Measurements from ENCODE around the gene ENTPD7.
"Not testable (repeated sequence)": the region's sequence is repeated elsewhere in the genome, so short reads cannot be mapped to it uniquely, and the experiment has no call there.

The ENTPD7 gene

DNA sequence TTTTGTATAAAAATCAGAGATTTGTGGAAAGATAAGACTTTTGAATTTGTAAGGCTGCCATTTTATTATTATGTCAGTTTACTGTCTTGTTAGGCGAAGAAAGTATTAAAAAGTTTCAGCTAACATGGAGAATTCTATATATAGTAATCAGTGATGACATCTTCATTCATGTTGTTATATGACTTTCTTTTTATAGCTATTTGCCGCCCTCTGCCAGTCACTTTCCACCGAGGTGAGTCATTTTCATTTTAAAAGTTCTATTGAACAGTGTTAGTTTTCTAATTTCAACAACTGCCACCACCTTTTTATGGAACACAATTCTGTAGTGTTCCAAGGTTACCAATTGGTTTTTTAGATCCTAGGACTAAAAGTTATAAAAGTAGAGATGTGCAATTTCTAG is 84.5 kb downstream of the ENTPD7 start:
- TF ChIP-seq, protein P1, sequence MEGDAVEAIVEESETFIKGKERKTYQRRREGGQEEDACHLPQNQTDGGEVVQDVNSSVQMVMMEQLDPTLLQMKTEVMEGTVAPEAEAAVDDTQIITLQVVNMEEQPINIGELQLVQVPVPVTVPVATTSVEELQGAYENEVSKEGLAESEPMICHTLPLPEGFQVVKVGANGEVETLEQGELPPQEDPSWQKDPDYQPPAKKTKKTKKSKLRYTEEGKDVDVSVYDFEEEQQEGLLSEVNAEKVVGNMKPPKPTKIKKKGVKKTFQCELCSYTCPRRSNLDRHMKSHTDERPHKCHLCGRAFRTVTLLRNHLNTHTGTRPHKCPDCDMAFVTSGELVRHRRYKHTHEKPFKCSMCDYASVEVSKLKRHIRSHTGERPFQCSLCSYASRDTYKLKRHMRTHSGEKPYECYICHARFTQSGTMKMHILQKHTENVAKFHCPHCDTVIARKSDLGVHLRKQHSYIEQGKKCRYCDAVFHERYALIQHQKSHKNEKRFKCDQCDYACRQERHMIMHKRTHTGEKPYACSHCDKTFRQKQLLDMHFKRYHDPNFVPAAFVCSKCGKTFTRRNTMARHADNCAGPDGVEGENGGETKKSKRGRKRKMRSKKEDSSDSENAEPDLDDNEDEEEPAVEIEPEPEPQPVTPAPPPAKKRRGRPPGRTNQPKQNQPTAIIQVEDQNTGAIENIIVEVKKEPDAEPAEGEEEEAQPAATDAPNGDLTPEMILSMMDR (IDR thresholded peaks at IDR 0.05; ENCODE audit: low read depth, low read length): no peak
- no peak overlapping the region for H3K4me3 ChIP-seq (ENCODE audit: low read depth, low read length)

DNA sequence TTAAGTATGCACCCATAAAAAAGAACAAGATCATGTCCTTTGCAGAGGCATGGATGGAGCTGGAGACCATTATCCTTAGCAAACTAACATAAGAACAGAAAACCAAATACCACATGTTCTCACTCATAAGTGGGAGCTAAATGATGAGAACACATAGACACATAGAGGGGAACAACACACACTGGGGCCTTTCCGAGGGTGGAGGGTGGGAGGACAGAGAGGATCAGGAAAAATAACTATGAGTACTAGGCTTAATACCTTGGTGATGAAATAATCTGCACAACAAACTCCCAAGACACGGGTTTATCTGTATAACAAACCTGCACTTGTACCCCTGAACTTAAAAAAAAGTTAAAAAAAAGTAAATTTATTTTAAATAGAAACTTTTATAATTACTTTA is 86.9 kb downstream of the ENTPD7 start:
- H3K4me3 ChIP-seq (ENCODE audit: low read depth, low read length): not testable (repeated sequence)

DNA sequence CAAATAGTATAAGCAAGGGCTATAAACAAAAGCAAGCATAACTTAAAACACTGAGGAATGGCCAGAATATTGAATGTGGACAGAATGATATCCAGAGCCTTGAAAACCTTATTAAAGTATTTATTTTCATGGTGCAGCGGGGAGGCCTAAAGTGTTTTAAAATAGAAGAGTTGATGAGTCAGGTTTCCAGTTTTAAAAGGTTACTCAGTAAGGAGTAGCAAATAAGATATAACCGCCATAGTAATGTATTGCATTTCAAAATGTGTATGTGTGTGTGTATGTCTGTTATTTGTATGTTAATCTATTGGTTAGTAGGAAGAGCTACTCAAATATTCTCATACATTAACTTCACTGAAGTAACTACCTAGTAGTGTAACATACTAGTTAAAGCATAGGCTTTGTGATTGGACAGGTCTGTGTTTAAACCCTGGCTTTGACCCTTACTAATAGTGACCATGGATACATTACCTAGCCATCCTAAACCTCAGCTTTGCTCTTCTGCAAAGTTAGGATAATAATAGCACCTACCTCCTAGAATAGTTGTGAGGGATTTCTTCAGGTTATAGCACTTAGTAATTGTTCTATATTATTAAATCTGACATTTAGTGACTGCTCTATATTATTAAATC is 89.6 kb downstream of the ENTPD7 start:
- no peak overlapping the region for H3K4me3 ChIP-seq (ENCODE audit: low read depth, low read length)
- TF ChIP-seq, protein P1 (IDR thresholded peaks at IDR 0.05; ENCODE audit: low read depth, low read length): no peak

DNA sequence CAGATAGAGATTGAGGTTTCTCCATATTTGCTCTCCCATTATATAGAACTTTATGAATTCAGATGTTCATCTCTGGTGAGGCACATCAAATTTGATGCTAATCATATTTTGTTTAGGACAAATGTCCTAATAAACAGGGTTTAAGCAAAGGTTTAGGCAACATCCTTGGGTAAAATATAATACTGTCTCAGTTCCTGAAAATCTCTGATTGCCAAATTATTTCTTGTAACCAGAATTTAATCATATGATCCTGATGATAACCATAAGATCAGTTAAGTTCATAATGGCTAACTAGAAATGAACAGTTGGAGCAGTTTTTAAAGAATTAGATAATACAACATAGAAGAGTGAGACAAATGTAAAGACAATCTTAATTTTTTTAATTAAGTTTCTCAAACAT is 91.3 kb downstream of the ENTPD7 start:
- TF ChIP-seq, protein P1 (IDR thresholded peaks at IDR 0.05; ENCODE audit: low read depth, low read length): no peak
- no peak overlapping the region for H3K4me3 ChIP-seq (ENCODE audit: low read depth, low read length)

DNA sequence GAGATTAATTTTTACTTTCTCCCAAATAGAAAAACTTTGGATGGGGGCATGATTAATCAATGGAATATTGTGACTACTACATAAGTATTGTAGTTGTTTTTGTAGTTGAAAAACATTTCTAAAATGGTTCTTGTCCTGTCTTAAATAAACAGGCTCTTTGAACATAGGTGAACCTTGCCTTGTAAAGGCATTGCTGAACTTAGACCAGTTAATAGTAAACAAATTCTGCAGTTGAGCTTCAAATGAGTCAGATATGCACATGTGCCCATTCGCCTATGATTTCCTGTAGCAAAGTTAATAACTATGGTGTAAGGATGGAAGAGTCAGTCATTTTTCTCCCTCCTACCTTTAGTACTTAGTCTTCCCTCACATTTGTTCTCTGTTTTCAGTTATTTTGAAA is 95.4 kb downstream of the ENTPD7 start:
- no peak overlapping the region for H3K4me3 ChIP-seq (ENCODE audit: low read depth, low read length)
- TF ChIP-seq, protein P1 (IDR thresholded peaks at IDR 0.05; ENCODE audit: low read depth, low read length): no peak
